ENCODE data around the gene ITGB2.
A peak's percentile ranks its signal among the peaks of the same experiment; 100 is the strongest.

Gene ITGB2

DNA sequence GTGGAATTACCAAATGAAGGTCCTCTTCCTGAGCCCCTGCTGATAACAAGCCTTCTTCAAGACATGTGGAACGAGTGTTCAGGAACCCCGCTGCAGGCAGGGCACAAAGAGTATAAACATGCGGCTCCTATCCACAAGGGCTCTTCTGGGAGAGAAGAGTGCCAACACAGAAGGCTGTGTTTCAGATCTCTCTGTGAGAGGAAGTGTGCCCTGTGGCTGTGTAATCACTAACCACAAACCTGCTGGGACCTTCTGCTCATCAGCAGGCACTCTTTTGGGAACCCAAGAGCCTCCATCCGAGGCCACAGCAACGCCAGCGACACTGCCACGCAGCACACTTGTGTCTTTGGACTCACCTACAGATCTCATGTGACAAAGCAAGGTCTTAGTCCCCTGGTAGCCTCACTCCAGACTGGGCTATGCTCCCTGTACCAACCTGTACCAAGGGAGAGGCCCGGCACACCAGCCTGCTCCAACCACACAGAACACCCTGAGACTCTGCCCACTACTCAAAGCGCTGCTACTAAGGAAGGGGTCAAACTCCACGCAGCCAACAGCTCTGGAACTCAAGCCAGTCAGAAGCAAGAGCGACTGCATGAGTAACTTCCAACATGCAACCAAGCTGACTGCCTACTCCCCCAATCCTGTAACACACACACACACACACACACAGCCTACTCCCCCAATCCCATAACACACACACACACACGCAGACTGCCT, 55.0 kb downstream of the ITGB2 start:
- DNase-seq, result no peak

DNA sequence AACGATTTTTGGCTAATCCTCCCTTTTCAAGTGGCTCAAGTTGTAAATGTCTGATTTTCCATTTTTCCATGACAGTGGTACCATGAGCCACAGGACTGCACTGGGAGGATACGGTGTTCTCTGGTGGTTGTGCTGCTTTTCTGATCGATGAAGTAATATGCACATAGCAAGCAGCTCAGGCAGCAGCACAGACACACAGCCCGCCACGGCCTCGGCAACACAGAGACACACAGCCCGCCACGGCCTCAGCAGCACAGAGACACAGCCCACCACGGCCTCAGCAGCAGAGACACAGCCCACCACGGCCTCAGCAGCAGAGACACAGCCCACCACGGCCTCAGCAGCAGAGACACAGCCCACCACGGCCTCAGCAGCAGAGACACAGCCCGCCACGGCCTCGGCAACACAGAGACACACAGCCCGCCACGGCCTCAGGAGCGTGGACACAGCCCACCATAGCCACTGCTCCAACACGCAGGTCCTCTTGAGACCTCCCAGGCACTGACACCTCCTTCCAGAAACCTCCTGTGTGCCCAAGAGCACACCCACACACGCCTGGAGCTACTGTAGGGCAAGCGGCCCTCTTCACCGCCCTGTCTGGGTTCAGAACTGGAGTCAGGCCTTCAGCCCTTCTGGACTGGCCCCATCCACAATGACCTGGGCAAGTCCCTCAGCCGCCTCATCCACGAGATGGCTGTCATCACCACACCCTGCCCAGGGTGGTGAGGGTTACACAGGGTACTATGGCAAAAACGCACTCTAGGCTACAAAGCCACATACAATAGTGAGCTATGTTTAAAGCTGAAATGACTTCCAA, 57.6 kb downstream of the ITGB2 start:
- DNase-seq, result no peak

- DNase-seq, result no peak
Observed at GRCh38 chr21:44858791-44859190, 61.9 kb downstream of the ITGB2 start.

- no peak for DNase-seq
Observed at GRCh38 chr21:44858291-44858690, 62.4 kb downstream of the ITGB2 start.

DNA sequence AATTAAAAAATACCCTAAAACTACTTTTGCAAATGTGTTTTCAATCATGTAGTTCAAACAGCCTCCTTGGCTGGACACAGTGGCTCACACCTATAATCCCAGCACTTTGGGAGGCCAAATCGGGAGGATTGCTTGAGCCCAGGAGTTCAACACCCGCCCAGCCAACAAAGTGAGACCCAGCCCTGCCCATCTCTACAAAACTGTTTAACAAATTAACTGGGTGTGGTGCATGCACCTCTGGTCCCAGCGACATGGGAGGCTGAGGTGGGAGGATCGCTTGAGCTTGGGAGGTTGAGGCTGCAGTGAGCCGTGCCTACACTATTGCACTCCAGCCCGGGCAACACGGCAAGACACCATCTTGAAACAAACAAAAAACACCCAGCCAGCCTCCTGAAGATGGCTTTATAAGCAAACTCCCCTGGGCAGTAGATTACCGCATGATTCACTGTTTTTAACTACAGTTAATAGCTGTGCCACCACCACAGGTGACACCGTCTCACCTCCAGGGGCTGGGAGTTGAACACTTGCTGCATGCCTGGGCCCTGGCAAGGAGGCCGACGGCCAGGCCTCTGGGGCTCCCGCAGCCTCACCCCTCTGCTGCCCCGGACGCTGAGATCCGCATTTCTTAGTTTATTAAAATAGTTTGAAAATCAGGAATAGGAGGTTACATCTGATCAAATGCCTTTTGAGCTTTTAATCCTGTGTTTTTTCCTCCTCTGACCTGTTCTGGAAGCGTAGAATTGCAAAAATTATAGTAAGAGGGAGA, 63.4 kb downstream of the ITGB2 start:
- no peak for DNase-seq

DNA sequence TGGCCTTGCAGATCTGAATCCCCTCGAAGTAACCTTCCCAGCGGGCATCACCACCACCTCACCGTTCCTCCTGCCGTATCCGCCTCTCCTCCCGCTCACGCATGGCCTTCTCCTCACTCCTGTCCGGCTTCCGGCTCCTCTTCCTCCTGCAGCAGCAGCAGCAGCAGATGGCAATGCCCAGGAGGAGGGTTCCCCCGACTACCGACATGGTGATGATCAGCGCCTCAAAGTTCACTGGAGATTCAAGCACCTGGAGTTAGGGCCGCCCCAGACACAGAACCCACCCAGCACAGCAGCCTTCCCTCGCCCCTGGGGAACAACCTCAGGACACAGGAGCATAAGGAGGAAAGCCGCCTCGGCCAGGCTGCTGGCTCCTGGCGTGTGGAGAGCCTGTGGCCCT, 64.6 kb downstream of the ITGB2 start:
- DNase-seq, result no peak

GRCh38 chr21:44855572-44855971, 65.1 kb downstream of the ITGB2 start:
- DNase-seq, result no peak

- DNase-seq, result no peak
Observed at GRCh38 chr21:44854664-44855446, 65.8 kb downstream of the ITGB2 start.

- no peak for DNase-seq
Observed at GRCh38 chr21:44854391-44854663, 66.4 kb downstream of the ITGB2 start.

DNA sequence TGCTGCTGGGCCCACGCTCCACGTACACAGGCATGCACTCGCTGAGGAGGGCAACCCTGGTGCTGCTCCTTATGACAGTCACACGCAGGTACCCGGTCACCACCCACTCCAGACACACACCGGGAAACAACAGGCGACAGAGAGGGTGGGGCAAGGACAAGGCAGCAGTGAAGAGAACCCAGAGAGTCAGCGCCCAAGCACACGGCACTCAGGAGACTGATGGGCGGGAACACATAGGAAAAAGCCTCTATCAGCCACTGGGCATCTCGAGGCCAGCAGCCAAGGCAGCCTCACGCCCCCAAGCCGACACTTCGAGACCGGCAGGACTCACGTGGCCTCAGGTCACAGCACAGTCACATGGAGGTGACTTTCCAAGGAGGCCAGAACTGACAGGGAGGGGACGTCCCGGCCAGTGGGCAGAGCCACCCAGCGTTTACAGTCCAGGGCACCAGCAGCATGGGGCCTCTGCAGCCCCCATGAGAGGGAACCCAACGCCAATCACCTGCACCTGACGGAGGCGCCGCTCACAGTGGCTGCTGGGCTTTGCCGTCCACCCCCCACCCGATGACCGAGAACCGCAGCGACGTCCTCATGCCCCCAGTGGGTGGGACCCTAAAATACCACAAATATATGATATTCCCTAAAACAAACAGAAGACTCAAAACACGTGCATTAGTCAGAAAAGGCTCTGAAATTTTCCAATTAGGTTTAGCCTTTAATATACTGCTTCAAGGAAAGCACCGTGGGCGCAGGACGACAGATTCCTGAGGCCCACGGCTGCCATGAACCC, 66.9 kb downstream of the ITGB2 start:
- no peak for DNase-seq

GRCh38 chr21:44850905-44851657, 69.6 kb downstream of the ITGB2 start:
- no peak for DNase-seq

DNA sequence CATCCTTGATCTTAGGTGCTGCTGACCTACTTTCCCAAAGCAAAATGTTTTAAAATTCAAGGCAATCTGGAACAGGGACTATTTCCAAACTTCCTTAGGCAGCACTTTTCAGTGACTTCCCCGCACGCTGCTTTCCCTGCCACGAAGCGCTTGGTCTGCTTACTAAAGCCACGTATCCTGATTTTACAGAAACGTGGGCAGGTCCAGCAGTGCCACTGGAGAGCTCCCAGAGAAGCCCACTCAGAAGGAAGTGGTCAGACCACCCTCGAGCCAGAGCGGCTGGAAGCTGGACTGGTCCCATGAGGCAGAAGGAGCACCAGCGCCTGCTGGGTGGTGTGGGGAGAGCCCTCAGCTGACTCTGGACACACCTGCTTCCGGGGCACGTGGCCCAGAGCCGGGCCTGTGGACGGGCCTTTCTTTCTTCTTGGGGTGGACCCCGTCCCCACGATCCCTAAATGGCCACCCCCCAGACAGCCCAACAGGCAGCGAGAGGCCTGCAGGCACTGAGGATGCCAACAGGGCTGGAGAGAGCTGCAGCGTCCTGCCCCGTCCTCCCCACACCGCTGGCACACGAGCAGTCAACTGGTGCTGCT, 70.4 kb downstream of the ITGB2 start:
- no peak for DNase-seq

GRCh38 chr21:44849616-44850130, 71.0 kb downstream of the ITGB2 start:
- no peak for DNase-seq

GRCh38 chr21:44848821-44849521, 71.7 kb downstream of the ITGB2 start:
- DNase-seq, result no peak

DNA sequence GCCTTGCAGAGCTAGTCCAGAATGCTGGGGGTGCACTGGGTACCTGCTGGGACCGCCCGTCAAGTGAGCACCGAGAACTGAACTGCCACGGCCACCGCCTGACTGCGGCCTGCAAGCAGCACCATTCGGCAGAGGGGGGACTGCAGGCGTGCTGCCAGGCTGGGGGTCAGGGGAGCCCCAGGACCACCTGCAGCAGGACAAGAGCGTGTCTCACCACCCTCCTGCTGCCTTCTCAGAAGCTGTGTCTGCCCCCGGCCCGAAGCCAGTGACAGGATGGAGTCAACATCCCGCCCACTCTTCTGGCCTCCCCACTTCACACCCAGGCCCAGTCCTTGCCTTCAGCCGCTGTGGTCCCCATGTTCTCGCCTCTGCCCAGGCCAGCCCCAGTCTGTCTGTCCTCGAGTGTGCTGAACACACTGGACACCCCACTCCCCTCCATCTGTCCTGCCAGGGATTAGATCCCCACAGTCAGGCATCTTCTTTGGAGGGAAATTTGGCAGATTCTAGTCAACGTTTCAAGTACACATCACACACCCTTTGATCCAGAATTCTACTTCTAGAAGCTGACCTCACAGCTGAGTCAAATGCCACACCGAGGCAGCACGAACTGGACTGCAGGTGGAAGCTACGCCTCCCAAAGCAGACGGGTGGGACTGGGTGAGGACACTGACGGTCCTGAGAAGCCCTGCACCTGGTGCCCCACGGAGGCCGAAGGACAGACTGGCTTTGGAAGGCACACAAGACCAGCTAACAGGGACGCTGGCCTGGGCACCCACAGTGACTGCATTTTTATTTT, 73.2 kb downstream of the ITGB2 start:
- no peak for DNase-seq

DNA sequence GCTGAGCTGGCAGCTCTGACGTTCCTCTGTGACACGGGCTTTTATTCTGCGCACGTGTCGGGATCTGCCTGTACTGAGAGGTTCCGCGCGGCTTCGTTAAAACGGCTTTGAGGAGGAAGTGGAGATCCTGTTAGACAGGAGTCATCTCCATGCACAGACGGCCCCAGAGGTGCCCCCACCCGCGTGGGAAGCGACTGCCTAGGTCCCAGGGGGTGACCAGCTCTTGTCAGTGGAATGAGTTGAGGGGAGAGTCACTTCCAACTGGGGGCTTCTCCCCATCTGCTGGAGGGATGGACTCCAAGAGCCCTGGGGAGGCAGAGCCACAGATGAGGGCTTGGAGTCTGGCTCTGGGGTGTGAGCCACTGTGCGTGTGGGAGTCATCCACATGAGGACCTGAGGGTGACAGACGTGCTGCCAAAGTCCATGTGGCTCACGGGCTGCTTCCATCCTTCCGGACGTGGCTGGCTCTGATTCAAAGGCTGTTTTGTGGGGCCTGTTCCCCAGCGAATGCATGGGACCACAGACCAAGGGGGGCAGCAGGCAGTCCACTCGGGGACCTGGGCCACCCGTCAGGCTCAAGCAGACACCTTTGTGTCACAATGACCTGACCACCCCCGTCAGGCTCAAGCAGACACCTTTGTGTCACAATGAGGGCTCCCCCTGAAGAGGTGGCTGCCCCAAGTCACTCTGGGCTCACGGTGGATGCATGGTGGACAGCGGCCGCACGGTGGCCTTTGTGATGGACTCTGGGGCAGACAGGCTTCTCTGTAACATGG, 74.0 kb downstream of the ITGB2 start:
- peak; percentile 28 for DNase-seq

GRCh38 chr21:44846224-44846484, 74.5 kb downstream of the ITGB2 start:
- DNase-seq, result no peak

GRCh38 chr21:44845418-44846223, 75.1 kb downstream of the ITGB2 start:
- DNase-seq, result peak; percentile 32
